ENCODE measurements around the gene MAD1L1. TPM values are rescaled to one million over a fixed set of nuclear protein-coding genes. Genes with fewer than 3 reads are reported as not detected.

The MAD1L1 gene
- total and polyA plus RNA-seq, 4 donors: 12.8 to 20.7 (median 16.5) TPM

DNA sequence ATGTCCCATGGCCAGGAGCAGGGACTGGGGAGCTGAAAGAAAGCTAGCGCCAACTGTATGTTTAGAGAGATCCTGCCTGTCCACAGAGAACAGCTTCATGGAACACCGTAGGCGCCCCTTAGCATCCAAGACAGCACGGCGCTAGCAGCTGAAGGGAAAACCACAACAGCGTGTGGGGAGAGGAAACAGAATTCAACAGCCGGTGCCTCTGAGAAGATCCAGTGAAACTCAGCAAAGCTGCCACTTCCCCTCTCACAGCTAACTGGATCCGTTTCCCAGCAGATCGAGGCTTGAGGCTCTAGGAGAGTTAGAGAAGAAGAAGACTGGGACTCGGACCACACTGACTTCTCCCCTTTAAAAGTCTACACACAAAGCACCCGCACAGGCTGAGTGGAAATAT, 145.0 kb downstream of the MAD1L1 start:
- H3K27ac ChIP-seq (ENCODE audit: low read depth in 1 of 2, low read length in 2 of 2): no peak overlapping the region
- H3K9me3 ChIP-seq (ENCODE audit: control insufficient read depth in 4 of 4, low read length in 3 of 4): no peaks in the 10 kb centered on the region
- WGBS: 89% methylated on average over 11 of the region's 11 CpGs
- peaks cover 0 to 3% (median 0%) of the 10 kb centered on the region in 4 donors for H3K36me3 ChIP-seq (ENCODE audit: control insufficient read depth in 4 of 4, insufficient read depth in 3 of 4, low read depth in 1 of 4, low read length in 3 of 4)
- no peak for DNase-seq (ENCODE audit: low spot score)
- no peak overlapping the region for H3K4me3 ChIP-seq (ENCODE audit: low read depth in 1 of 3, low read length in 3 of 3)
- TF ChIP-seq YY1 (IDR thresholded peaks at IDR 0.05): no peak
- TF ChIP-seq, protein P1, sequence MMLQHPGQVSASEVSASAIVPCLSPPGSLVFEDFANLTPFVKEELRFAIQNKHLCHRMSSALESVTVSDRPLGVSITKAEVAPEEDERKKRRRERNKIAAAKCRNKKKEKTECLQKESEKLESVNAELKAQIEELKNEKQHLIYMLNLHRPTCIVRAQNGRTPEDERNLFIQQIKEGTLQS (IDR thresholded peaks at IDR 0.05): no peak
- TF ChIP-seq FOXA2 (IDR thresholded peaks at IDR 0.05): no peak
- TF ChIP-seq SP1 (IDR thresholded peaks at IDR 0.05): no peak
- TF ChIP-seq RXRA (IDR thresholded peaks at IDR 0.05): no peak
- no peak for TF ChIP-seq FOXA1 (IDR thresholded peaks at IDR 0.05)
- TF ChIP-seq, protein P2, sequence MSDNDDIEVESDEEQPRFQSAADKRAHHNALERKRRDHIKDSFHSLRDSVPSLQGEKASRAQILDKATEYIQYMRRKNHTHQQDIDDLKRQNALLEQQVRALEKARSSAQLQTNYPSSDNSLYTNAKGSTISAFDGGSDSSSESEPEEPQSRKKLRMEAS (IDR thresholded peaks at IDR 0.05): no peak
- TF ChIP-seq EGR1 (IDR thresholded peaks at IDR 0.05; ENCODE audit: low read depth in 2 of 2): no peak
- no peak for TF ChIP-seq NR2F2 (IDR thresholded peaks at IDR 0.05)
- TF ChIP-seq GABPA (IDR thresholded peaks at IDR 0.05 in 1 of 2, conservative IDR thresholded peaks at IDR 0.05 in 1 of 2): no peak
- TF ChIP-seq, protein P3, sequence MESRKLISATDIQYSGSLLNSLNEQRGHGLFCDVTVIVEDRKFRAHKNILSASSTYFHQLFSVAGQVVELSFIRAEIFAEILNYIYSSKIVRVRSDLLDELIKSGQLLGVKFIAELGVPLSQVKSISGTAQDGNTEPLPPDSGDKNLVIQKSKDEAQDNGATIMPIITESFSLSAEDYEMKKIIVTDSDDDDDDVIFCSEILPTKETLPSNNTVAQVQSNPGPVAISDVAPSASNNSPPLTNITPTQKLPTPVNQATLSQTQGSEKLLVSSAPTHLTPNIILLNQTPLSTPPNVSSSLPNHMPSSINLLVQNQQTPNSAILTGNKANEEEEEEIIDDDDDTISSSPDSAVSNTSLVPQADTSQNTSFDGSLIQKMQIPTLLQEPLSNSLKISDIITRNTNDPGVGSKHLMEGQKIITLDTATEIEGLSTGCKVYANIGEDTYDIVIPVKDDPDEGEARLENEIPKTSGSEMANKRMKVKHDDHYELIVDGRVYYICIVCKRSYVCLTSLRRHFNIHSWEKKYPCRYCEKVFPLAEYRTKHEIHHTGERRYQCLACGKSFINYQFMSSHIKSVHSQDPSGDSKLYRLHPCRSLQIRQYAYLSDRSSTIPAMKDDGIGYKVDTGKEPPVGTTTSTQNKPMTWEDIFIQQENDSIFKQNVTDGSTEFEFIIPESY (IDR thresholded peaks at IDR 0.05): no peak
- TF ChIP-seq, protein P4, sequence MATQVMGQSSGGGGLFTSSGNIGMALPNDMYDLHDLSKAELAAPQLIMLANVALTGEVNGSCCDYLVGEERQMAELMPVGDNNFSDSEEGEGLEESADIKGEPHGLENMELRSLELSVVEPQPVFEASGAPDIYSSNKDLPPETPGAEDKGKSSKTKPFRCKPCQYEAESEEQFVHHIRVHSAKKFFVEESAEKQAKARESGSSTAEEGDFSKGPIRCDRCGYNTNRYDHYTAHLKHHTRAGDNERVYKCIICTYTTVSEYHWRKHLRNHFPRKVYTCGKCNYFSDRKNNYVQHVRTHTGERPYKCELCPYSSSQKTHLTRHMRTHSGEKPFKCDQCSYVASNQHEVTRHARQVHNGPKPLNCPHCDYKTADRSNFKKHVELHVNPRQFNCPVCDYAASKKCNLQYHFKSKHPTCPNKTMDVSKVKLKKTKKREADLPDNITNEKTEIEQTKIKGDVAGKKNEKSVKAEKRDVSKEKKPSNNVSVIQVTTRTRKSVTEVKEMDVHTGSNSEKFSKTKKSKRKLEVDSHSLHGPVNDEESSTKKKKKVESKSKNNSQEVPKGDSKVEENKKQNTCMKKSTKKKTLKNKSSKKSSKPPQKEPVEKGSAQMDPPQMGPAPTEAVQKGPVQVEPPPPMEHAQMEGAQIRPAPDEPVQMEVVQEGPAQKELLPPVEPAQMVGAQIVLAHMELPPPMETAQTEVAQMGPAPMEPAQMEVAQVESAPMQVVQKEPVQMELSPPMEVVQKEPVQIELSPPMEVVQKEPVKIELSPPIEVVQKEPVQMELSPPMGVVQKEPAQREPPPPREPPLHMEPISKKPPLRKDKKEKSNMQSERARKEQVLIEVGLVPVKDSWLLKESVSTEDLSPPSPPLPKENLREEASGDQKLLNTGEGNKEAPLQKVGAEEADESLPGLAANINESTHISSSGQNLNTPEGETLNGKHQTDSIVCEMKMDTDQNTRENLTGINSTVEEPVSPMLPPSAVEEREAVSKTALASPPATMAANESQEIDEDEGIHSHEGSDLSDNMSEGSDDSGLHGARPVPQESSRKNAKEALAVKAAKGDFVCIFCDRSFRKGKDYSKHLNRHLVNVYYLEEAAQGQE (IDR thresholded peaks at IDR 0.05): no peak
- TF ChIP-seq HNF4G (IDR thresholded peaks at IDR 0.05): no peak
- TF ChIP-seq JUND (IDR thresholded peaks at IDR 0.05): no peak
- no peaks in the 10 kb centered on the region for H3K27me3 ChIP-seq (ENCODE audit: control insufficient read depth in 4 of 4, insufficient read depth in 4 of 4, low read length in 3 of 4)
- no peak overlapping the region for H3K9ac ChIP-seq (ENCODE audit: low read depth in 1 of 2, low read length in 2 of 2)
- no peaks in the 10 kb centered on the region for H3K4me1 ChIP-seq (ENCODE audit: control insufficient read depth in 4 of 4, insufficient read depth in 4 of 4, low read length in 3 of 4)

DNA sequence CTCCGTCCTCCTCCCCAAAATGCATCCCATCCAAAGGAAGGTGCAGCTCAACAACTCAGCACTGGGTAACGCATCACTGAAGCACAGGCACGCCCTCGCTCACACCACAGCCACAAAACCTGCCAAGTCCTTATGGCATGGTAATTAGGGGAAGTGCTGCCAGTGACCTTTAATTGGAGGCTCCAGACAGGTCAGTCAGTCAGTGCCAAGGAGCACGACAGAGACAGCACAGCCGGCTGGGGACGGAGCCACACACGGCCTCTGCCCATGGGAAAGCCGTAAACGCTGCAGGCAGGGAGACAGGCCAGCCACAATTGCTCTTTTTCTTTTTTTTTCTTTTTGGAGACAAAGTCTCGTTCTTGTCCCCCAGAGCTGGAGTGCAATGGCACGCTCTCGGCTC, 146.5 kb downstream of the MAD1L1 start:
- Histone ChIP-seq H3K9ac (ENCODE audit: low read depth in 1 of 2, low read length in 2 of 2) (no peak overlapping the region), H3K4me3 (ENCODE audit: low read depth in 1 of 3, low read length in 3 of 3) (no peak overlapping the region), H3K27me3 (ENCODE audit: control insufficient read depth in 4 of 4, insufficient read depth in 4 of 4, low read length in 3 of 4) (no peaks in the 10 kb centered on the region), H3K9me3 (ENCODE audit: control insufficient read depth in 4 of 4, low read length in 3 of 4) (no peaks in the 10 kb centered on the region), H3K36me3 (ENCODE audit: control insufficient read depth in 4 of 4, insufficient read depth in 3 of 4, low read depth in 1 of 4, low read length in 3 of 4) (peaks cover 0 to 3% (median 0%) of the 10 kb centered on the region in 4 donors), H3K27ac (ENCODE audit: low read depth in 1 of 2, low read length in 2 of 2) (no peak overlapping the region), H3K4me1 (ENCODE audit: control insufficient read depth in 4 of 4, insufficient read depth in 4 of 4, low read length in 3 of 4) (no peaks in the 10 kb centered on the region)
- 82% methylated on average over 13 of the region's 13 CpGs for WGBS
- DNase-seq (ENCODE audit: low spot score): no peak
- TF ChIP-seq, protein P5, sequence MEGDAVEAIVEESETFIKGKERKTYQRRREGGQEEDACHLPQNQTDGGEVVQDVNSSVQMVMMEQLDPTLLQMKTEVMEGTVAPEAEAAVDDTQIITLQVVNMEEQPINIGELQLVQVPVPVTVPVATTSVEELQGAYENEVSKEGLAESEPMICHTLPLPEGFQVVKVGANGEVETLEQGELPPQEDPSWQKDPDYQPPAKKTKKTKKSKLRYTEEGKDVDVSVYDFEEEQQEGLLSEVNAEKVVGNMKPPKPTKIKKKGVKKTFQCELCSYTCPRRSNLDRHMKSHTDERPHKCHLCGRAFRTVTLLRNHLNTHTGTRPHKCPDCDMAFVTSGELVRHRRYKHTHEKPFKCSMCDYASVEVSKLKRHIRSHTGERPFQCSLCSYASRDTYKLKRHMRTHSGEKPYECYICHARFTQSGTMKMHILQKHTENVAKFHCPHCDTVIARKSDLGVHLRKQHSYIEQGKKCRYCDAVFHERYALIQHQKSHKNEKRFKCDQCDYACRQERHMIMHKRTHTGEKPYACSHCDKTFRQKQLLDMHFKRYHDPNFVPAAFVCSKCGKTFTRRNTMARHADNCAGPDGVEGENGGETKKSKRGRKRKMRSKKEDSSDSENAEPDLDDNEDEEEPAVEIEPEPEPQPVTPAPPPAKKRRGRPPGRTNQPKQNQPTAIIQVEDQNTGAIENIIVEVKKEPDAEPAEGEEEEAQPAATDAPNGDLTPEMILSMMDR (IDR thresholded peaks at IDR 0.05; ENCODE audit: low read depth, low read length, missing input control): no peak
- no peak for TF ChIP-seq TAF1 (conservative IDR thresholded peaks at IDR 0.05)
- no peak for TF ChIP-seq RAD21 (IDR thresholded peaks at IDR 0.05)
- TF ChIP-seq, protein P1 (IDR thresholded peaks at IDR 0.05): no peak
- TF ChIP-seq, protein P3 (IDR thresholded peaks at IDR 0.05): no peak
- no peak for TF ChIP-seq HNF4G (IDR thresholded peaks at IDR 0.05)
- no peak for TF ChIP-seq JUND (IDR thresholded peaks at IDR 0.05)
- TF ChIP-seq FOXA2 (IDR thresholded peaks at IDR 0.05): no peak
- no peak for TF ChIP-seq GABPA (IDR thresholded peaks at IDR 0.05 in 1 of 2, conservative IDR thresholded peaks at IDR 0.05 in 1 of 2)
- TF ChIP-seq SP1 (IDR thresholded peaks at IDR 0.05): no peak
- TF ChIP-seq, protein P2 (IDR thresholded peaks at IDR 0.05): no peak
- no peak for TF ChIP-seq NR2F2 (IDR thresholded peaks at IDR 0.05)
- TF ChIP-seq HNF4A (conservative IDR thresholded peaks at IDR 0.05): no peak
- no peak for TF ChIP-seq EGR1 (IDR thresholded peaks at IDR 0.05; ENCODE audit: low read depth in 2 of 2)
- TF ChIP-seq FOXA1 (IDR thresholded peaks at IDR 0.05): no peak
- TF ChIP-seq YY1 (IDR thresholded peaks at IDR 0.05): no peak
- no peak for TF ChIP-seq RXRA (IDR thresholded peaks at IDR 0.05)
